Epidermal melanocyte (primary cell): ENCODE results near the gene VWA5B2.

Source experiments
- DNase-seq: peaks from one replicate; pipeline ENCODE4 v3.0.0; 2011; ENCODE audit warnings: low spot score; ENCODE audit not compliant: insufficient read length

The VWA5B2 gene

GRCh38 chr3:184229394-184230080 lies at the start of gene VWA5B2:
TSS of gene VWA5B2 (plus strand) at chr3:184229585. CDS start at chr3:184230529, 944 bp downstream.
- DNase-seq = peak; percentile 93

- no peak for DNase-seq
These were observed 49.2 kb upstream of the VWA5B2 start for GRCh38 chr3:184180165-184180564.

GRCh38 chr3:184181596-184181995 lies 47.8 kb upstream of the VWA5B2 start:
- DNase-seq = no peak

GRCh38 chr3:184183679-184184078 lies 45.7 kb upstream of the VWA5B2 start:
- DNase-seq = no peak

GRCh38 chr3:184184546-184185230 lies 44.7 kb upstream of the VWA5B2 start:
- no peak for DNase-seq

- DNase-seq = peak; percentile 96
These were observed 43.8 kb upstream of the VWA5B2 start for GRCh38 chr3:184185461-184186183.

- no peak for DNase-seq
These were observed 43.0 kb upstream of the VWA5B2 start, which contains the start of gene ABCF3 for GRCh38 chr3:184186184-184186901. TSS of gene ABCF3 (plus strand) at chr3:184186199. CDS start at chr3:184186208, 9 bp downstream.

- DNase-seq = no peak
These were observed 42.5 kb upstream of the VWA5B2 start for GRCh38 chr3:184186902-184187207.

- no peak for DNase-seq
These were observed 41.3 kb upstream of the VWA5B2 start for GRCh38 chr3:184188080-184188479.

- DNase-seq = no peak
These were observed 40.0 kb upstream of the VWA5B2 start for GRCh38 chr3:184189421-184189820.

- DNase-seq = no peak
These were observed 36.5 kb upstream of the VWA5B2 start for GRCh38 chr3:184192889-184193288.

- no peak for DNase-seq
These were observed 35.3 kb upstream of the VWA5B2 start for GRCh38 chr3:184193991-184194539.

- no peak for DNase-seq
These were observed 32.8 kb upstream of the VWA5B2 start for GRCh38 chr3:184196536-184196935.

GRCh38 chr3:184198509-184198908 lies 30.9 kb upstream of the VWA5B2 start:
- no peak for DNase-seq

- no peak for DNase-seq
These were observed 28.6 kb upstream of the VWA5B2 start for GRCh38 chr3:184200825-184201224.

GRCh38 chr3:184203526-184203925 lies 25.9 kb upstream of the VWA5B2 start:
- DNase-seq = no peak

- DNase-seq = no peak
These were observed 20.1 kb upstream of the VWA5B2 start for GRCh38 chr3:184209146-184209923.

GRCh38 chr3:184211297-184211696 lies 18.1 kb upstream of the VWA5B2 start:
- DNase-seq = no peak

- DNase-seq = no peak
These were observed 17.7 kb upstream of the VWA5B2 start for GRCh38 chr3:184211718-184212117.

- no peak for DNase-seq
These were observed 10.6 kb upstream of the VWA5B2 start for GRCh38 chr3:184218814-184219213.

GRCh38 chr3:184222521-184222920 lies 6.9 kb upstream of the VWA5B2 start:
- no peak for DNase-seq
